ENCODE results near the gene GPC6. TPM values are rescaled to one million over a fixed set of nuclear protein-coding genes. Genes with fewer than 3 reads are reported as not detected.
A peak's percentile ranks its signal among the peaks of the same experiment; 100 is the strongest.

GPC6 gene
- polyA plus RNA-seq, 1 donor: 26.7 TPM

DNA sequence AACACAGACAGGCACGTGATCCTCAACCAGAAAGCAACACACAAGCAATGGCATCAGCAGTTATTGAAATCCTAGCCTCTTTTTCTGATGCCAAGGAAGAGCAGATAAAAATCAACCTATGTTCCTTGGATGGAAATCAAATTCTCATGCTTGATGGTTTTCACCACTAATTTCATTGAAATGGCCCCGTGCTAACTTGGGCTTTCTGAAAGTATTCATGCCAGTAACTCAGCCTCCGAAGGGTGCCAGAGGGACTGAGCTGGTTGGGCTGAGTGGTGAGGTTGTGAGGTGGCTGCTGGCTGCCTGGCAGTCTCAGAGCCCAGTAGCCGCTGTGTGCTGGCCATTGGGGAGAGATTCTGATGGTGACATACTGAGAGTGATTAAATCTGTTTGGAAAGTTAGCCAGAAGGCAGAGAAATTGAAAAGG is 943.6 kb downstream of the GPC6 start:
- DNase-seq: no peak
- H3K9me3 ChIP-seq (ENCODE audit: control insufficient read depth, low read depth, low read length): no peaks in the 10 kb centered on the region
- no peak overlapping the region for H3K4me3 ChIP-seq (ENCODE audit: low read length)
- H3K27me3 ChIP-seq (ENCODE audit: control insufficient read depth, insufficient read depth, low read length): no peaks in the 10 kb centered on the region
- 40% methylated on average over 1 of the region's 4 CpGs for WGBS (ENCODE audit: insufficient coverage, low lambda C conversion rate)
- no peaks in the 10 kb centered on the region for H3K36me3 ChIP-seq (ENCODE audit: control insufficient read depth, insufficient read depth, low read length)
- H3K4me1 ChIP-seq (ENCODE audit: control insufficient read depth, insufficient read depth, low read length): no peaks in the 10 kb centered on the region
- no peak overlapping the region for H3K27ac ChIP-seq (ENCODE audit: low read length)

DNA sequence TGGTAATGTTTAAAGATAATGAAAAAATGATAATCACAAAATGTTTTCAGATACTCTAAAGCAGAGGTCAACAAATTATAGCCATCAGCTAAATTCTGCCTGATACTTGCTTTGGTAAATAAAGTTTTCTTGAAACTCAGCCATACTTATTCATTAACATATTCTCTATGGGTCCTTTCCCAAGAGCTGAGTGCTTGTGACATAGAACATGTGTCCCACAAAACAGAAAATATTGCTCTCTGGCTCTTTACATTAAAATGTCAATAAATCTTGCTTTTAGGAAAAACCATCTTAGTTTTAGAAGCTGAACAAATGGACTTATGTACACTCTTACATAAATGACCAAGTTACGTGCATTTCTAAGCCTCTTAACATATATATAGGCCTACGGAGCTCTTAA is 945.8 kb downstream of the GPC6 start:
- Histone ChIP-seq H3K4me3 (ENCODE audit: low read length) (no peak overlapping the region), H3K36me3 (ENCODE audit: control insufficient read depth, insufficient read depth, low read length) (no peaks in the 10 kb centered on the region), H3K27me3 (ENCODE audit: control insufficient read depth, insufficient read depth, low read length) (no peaks in the 10 kb centered on the region), H3K4me1 (ENCODE audit: control insufficient read depth, insufficient read depth, low read length) (no peaks in the 10 kb centered on the region), H3K9me3 (ENCODE audit: control insufficient read depth, low read depth, low read length) (no peaks in the 10 kb centered on the region), H3K27ac (ENCODE audit: low read length) (no peak overlapping the region)
- no peak for DNase-seq
- no CpG with 5 or more reads among the region's 2 CpGs for WGBS (ENCODE audit: insufficient coverage, low lambda C conversion rate)

DNA sequence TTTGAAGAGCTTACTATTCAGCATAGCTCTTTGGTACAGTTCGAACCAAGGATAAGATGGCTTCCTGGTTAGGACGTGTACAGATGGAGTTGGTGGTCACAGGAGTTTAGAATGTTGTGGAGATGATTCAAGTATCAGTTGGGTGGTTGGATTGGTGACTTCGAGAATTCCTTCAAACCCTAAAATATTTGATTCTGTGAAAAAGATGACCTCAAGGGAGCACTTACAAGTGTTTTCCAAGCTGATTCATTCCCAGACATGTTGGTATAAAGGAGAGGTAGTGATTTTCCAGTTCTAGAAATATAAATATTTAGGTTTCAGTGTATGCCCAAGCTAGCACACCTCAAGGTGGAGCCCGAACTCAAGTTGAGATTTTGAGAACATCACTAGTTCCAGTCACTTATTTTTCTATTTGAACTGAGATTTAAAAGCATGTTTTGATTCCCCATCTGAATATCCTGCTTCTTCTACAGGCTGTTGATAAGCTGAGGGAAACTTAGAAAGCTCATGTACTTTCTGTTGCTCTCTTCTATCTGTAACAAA is 946.8 kb downstream of the GPC6 start:
- DNase-seq: no peak

DNA sequence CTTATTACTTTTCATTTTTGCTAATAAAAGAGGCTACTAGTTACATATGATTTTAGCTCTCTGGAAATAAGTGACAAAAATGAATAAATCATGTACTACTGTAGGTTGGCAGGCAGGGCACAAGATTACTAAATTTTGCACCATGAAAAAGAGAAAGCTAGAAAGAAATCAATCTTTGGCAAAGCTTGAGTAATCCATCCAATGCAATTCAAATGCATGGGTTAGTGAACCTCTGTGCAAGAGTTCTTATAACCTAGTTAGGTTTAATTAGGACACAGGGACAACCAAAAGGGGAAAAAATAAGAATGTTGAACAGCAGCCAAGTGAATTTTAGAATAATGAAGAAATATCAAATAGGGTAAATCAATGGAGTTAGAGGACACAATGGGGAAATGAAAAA is 947.4 kb downstream of the GPC6 start:
- no peaks in the 10 kb centered on the region for H3K27me3 ChIP-seq (ENCODE audit: control insufficient read depth, insufficient read depth, low read length)
- no peaks in the 10 kb centered on the region for H3K9me3 ChIP-seq (ENCODE audit: control insufficient read depth, low read depth, low read length)
- H3K36me3 ChIP-seq (ENCODE audit: control insufficient read depth, insufficient read depth, low read length): no peaks in the 10 kb centered on the region
- no peak for DNase-seq
- H3K4me1 ChIP-seq (ENCODE audit: control insufficient read depth, insufficient read depth, low read length): no peaks in the 10 kb centered on the region
- H3K27ac ChIP-seq (ENCODE audit: low read length): no peak overlapping the region
- no peak overlapping the region for H3K4me3 ChIP-seq (ENCODE audit: low read length)

More for the DNA sequence above, 946.8 kb downstream of the GPC6 start:
- Histone ChIP-seq H3K27me3 (ENCODE audit: control insufficient read depth, insufficient read depth, low read length) (no peaks in the 10 kb centered on the region), H3K9me3 (ENCODE audit: control insufficient read depth, low read depth, low read length) (no peaks in the 10 kb centered on the region), H3K36me3 (ENCODE audit: control insufficient read depth, insufficient read depth, low read length) (no peaks in the 10 kb centered on the region), H3K4me3 (ENCODE audit: low read length) (no peak overlapping the region), H3K4me1 (ENCODE audit: control insufficient read depth, insufficient read depth, low read length) (no peaks in the 10 kb centered on the region), H3K27ac (ENCODE audit: low read length) (no peak overlapping the region)
- 100% methylated on average over 1 of the region's 4 CpGs for WGBS (ENCODE audit: insufficient coverage, low lambda C conversion rate)

DNA sequence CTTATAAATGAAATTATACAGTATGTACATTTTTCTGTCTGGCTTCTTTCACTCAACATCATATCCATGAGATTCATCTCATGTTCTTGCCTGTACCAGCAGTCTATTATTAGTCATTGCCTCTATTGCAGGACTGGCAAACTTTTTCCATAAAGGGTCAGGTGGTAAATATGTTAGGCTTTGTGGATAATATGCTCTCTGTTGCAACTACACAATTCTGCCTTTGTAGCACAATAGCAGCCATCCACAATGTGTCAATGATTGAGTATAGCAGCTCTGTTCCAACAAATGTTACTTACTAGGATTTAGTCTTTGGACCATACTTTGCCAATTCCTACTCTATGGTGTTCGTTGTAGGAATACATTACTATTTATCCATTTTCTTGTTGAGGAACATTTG is 948.5 kb downstream of the GPC6 start:
- H3K36me3 ChIP-seq (ENCODE audit: control insufficient read depth, insufficient read depth, low read length): no peaks in the 10 kb centered on the region
- H3K27ac ChIP-seq (ENCODE audit: low read length): no peak overlapping the region
- no peaks in the 10 kb centered on the region for H3K9me3 ChIP-seq (ENCODE audit: control insufficient read depth, low read depth, low read length)
- H3K27me3 ChIP-seq (ENCODE audit: control insufficient read depth, insufficient read depth, low read length): no peaks in the 10 kb centered on the region
- WGBS (ENCODE audit: insufficient coverage, low lambda C conversion rate): 100% methylated on average over 1 of the region's 1 CpG
- H3K4me1 ChIP-seq (ENCODE audit: control insufficient read depth, insufficient read depth, low read length): no peaks in the 10 kb centered on the region
- DNase-seq: no peak
- H3K4me3 ChIP-seq (ENCODE audit: low read length): no peak overlapping the region

DNA sequence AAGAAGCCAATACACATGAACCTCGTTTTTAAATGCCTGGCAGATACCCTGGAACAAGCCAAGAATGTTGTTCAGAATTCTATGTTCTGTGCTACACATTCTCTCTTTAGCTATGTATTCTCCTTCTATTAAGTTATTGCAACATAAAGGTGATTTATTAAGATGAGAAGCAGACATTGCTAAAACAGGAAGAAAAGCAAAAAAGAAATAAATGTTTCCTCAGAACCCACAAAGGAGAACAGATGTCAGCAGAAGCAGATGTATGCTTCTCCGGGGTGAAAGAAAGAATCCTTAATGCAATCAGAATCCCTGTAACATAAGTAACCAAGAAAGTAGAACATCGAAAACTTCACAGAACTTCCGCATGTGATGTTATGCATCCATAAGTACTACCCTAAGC is 950.0 kb downstream of the GPC6 start:
- no peak overlapping the region for H3K4me3 ChIP-seq (ENCODE audit: low read length)
- H3K4me1 ChIP-seq (ENCODE audit: control insufficient read depth, insufficient read depth, low read length): no peaks in the 10 kb centered on the region
- no peak for DNase-seq
- H3K27ac ChIP-seq (ENCODE audit: low read length): no peak overlapping the region
- no peaks in the 10 kb centered on the region for H3K9me3 ChIP-seq (ENCODE audit: control insufficient read depth, low read depth, low read length)
- H3K27me3 ChIP-seq (ENCODE audit: control insufficient read depth, insufficient read depth, low read length): no peaks in the 10 kb centered on the region
- H3K36me3 ChIP-seq (ENCODE audit: control insufficient read depth, insufficient read depth, low read length): no peaks in the 10 kb centered on the region
- 90% methylated on average over 2 of the region's 4 CpGs for WGBS (ENCODE audit: insufficient coverage, low lambda C conversion rate)

DNA sequence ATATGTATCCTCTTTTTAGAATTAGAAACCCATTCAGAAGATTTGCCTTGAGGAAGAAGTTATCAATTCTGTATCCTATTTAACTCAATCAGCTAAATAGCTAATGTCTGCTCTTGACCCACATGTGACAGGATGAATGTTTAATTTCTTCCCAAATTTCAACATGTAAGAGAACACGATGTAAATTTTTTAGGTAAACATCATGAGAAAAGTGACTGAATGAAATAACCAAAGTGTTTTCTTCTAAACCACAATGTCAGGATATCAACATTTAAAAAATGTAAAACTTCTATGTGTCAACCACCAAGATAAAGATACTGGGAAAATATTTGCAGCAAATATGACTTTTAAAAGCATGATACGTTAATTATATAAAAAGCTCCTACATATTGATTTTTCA is 950.4 kb downstream of the GPC6 start:
- no peak for DNase-seq
- no CpG with 5 or more reads among the region's 2 CpGs for WGBS (ENCODE audit: insufficient coverage, low lambda C conversion rate)
- H3K4me1 ChIP-seq (ENCODE audit: control insufficient read depth, insufficient read depth, low read length): peaks cover 4% of the 10 kb centered on the region
- H3K36me3 ChIP-seq (ENCODE audit: control insufficient read depth, insufficient read depth, low read length): no peaks in the 10 kb centered on the region
- H3K27me3 ChIP-seq (ENCODE audit: control insufficient read depth, insufficient read depth, low read length): no peaks in the 10 kb centered on the region
- H3K27ac ChIP-seq (ENCODE audit: low read length): no peak overlapping the region
- H3K4me3 ChIP-seq (ENCODE audit: low read length): no peak overlapping the region
- H3K9me3 ChIP-seq (ENCODE audit: control insufficient read depth, low read depth, low read length): no peaks in the 10 kb centered on the region

DNA sequence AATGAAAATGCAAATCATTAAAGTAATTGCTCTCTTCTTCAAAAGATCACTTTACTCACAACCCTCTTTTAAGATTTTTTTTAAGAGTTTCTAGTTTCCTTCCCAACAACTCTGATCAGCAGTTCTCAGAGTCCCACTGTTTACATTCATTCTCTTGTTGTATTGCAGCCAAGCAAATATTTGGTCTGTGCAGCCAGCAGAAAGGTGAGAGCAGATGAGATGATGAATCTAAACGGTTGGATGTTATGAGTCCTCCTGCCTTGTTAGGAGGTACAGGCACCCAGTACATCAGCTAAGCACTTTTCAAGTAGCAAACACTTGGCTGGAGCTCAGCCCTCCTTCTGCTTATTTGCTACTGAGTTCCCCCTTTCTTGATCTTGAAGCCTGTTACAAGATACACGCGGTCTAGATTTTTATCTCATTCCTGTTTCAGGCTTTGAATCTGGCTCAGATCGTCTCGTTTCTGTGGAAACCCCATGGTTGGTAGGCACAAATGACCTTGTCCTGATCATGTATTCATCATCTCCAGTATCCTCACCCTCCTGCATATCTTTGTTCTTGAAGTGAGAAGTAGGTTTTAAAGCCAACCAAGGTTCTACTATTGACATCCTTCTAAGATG is 952.1 kb downstream of the GPC6 start:
- H3K36me3 ChIP-seq (ENCODE audit: control insufficient read depth, insufficient read depth, low read length): no peaks in the 10 kb centered on the region
- H3K9me3 ChIP-seq (ENCODE audit: control insufficient read depth, low read depth, low read length): no peaks in the 10 kb centered on the region
- peaks cover 10% of the 10 kb centered on the region for H3K4me1 ChIP-seq (ENCODE audit: control insufficient read depth, insufficient read depth, low read length)
- H3K4me3 ChIP-seq (ENCODE audit: low read length): no peak overlapping the region
- H3K27ac ChIP-seq (ENCODE audit: low read length): no peak overlapping the region
- no CpG with 5 or more reads among the region's 5 CpGs for WGBS (ENCODE audit: insufficient coverage, low lambda C conversion rate)
- no peak for DNase-seq
- no peaks in the 10 kb centered on the region for H3K27me3 ChIP-seq (ENCODE audit: control insufficient read depth, insufficient read depth, low read length)

DNA sequence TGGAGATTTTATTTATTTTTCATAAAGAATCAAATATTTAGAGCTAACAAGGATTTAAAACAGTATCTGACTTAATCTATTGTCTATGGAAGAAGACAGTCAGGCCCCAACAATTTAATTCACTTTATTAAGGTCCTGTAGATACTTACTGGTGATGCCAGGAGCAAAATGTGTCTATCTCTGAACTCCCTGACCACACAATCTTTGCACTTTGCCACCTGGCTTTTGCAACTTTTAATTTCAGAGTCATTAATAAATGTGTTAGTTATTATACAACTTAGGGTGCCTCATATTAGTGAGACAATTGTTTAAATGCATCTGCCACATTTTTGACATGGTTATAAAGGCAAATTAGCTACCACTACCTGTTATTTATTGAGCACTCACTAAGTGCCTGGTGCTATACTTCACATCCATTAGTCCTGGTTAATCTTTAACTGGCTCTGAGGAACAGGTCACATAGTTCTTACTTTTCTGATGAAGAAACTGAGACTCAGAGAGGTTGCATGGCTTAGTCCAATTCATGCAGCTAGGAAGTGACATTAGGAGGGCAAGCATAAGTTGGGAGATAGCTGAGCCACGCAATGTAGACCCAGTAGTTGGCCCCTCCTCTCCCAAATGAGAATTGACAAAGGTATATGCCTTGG is 955.0 kb downstream of the GPC6 start:
- Histone ChIP-seq H3K9me3 (ENCODE audit: control insufficient read depth, low read depth, low read length) (no peaks in the 10 kb centered on the region), H3K27me3 (ENCODE audit: control insufficient read depth, insufficient read depth, low read length) (no peaks in the 10 kb centered on the region), H3K27ac (ENCODE audit: low read length) (peak overlapping the region; percentile 77), H3K4me1 (ENCODE audit: control insufficient read depth, insufficient read depth, low read length) (peaks cover 10% of the 10 kb centered on the region), H3K36me3 (ENCODE audit: control insufficient read depth, insufficient read depth, low read length) (no peaks in the 10 kb centered on the region), H3K4me3 (ENCODE audit: low read length) (no peak overlapping the region)
- DNase-seq: peak; percentile 40 to 68
- no CpG with 5 or more reads among the region's 1 CpG for WGBS (ENCODE audit: insufficient coverage, low lambda C conversion rate)

DNA sequence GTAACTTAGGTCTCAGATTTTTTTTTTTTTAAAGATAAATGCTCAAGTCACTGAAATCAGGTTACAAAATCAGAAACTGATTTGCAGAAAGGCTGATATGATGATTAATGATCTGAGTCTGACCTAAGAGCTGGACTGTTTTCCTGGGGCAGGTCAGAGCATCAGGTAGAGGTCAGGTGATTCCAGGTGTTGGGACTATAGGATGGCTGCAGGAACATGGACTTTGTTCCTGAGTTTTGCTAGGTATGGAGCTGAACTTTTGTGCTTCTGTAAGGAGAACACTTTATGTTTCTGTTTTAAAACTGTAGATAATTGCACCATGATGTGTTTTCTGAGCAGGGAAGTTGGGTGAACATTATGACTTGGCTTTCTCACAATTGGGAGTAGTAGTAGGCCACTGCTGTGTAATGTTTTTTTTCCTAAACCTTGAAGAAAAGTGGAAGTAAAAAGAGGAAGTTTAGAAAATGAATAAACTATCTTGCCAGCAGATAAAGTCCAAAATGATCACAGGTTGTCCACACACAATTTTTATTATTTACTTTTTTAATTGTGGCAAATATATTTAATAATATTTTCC is 955.7 kb downstream of the GPC6 start:
- DNase-seq: peak; percentile 61 to 78

More for the DNA sequence above, 955.7 kb downstream of the GPC6 start:
- H3K4me1 ChIP-seq (ENCODE audit: control insufficient read depth, insufficient read depth, low read length): peaks cover 10% of the 10 kb centered on the region
- no peaks in the 10 kb centered on the region for H3K36me3 ChIP-seq (ENCODE audit: control insufficient read depth, insufficient read depth, low read length)
- no peaks in the 10 kb centered on the region for H3K27me3 ChIP-seq (ENCODE audit: control insufficient read depth, insufficient read depth, low read length)
- H3K4me3 ChIP-seq (ENCODE audit: low read length): no peak overlapping the region
- H3K9me3 ChIP-seq (ENCODE audit: control insufficient read depth, low read depth, low read length): no peaks in the 10 kb centered on the region
- peak overlapping the region; percentile 77 for H3K27ac ChIP-seq (ENCODE audit: low read length)
